Stimulated activated naive CD4-positive, alpha-beta T cell (primary cell): Measurements from ENCODE around the gene BCDIN3D.

Experiments used
- DNase-seq, 6 experiments: peaks; one replicate each; lab custom pipeline; 2025; lab: John Stamatoyannopoulos, UW

Gene BCDIN3D

GRCh38 chr12:49819786-49820185 lies 23.1 kb downstream of the BCDIN3D start:
- DNase-seq, result no peak

- no peak for DNase-seq
Observed at GRCh38 chr12:49818241-49818895, 24.5 kb downstream of the BCDIN3D start.

GRCh38 chr12:49813131-49813530 lies 29.8 kb downstream of the BCDIN3D start:
- DNase-seq, result no peak

- no peak for DNase-seq
Observed at GRCh38 chr12:49811961-49812401, 30.9 kb downstream of the BCDIN3D start.

- DNase-seq, result no peak
Observed at GRCh38 chr12:49811136-49811535, 31.8 kb downstream of the BCDIN3D start.

GRCh38 chr12:49809906-49810389 lies 33.0 kb downstream of the BCDIN3D start:
- DNase-seq, result no peak

GRCh38 chr12:49809381-49809905 lies 33.5 kb downstream of the BCDIN3D start:
- DNase-seq, result no peak

GRCh38 chr12:49808686-49809380 lies 34.1 kb downstream of the BCDIN3D start:
- no peak for DNase-seq

GRCh38 chr12:49807991-49808580 lies 34.8 kb downstream of the BCDIN3D start:
- DNase-seq, result no peak

GRCh38 chr12:49806877-49807276 lies 36.0 kb downstream of the BCDIN3D start:
- DNase-seq, result no peak

GRCh38 chr12:49806321-49806813 lies 36.5 kb downstream of the BCDIN3D start:
- no peak for DNase-seq

GRCh38 chr12:49805409-49805808 lies 37.5 kb downstream of the BCDIN3D start:
- DNase-seq, result no peak

- DNase-seq, result no peak
Observed at GRCh38 chr12:49804821-49805220, 38.1 kb downstream of the BCDIN3D start.

- no peak for DNase-seq
Observed at GRCh38 chr12:49803693-49804450, 39.0 kb downstream of the BCDIN3D start.

GRCh38 chr12:49801141-49802063 lies 41.5 kb downstream of the BCDIN3D start:
- no peak for DNase-seq

GRCh38 chr12:49800421-49801140 lies 42.3 kb downstream of the BCDIN3D start:
- no peak for DNase-seq

- DNase-seq, result no peak
Observed at GRCh38 chr12:49798934-49799333, 44.0 kb downstream of the BCDIN3D start.

GRCh38 chr12:49798248-49798647 lies 44.7 kb downstream of the BCDIN3D start:
- no peak for DNase-seq

GRCh38 chr12:49797449-49797776 lies 45.5 kb downstream of the BCDIN3D start:
- DNase-seq, result no peak
